Lower leg skin (tissue), 4 donors: ENCODE measurements around the gene FATE1. TPM values are rescaled to one million over a fixed set of nuclear protein-coding genes. Genes with fewer than 3 reads are reported as not detected.

Experiments used
- DNase-seq, 2 donors: peaks; one replicate each; pipeline ENCODE4 v3.0.0-alpha.2; 2019; ENCODE audit warnings: low spot score in 2 of 2
- H3K4me3 ChIP-seq: fragments of 200-600 bp; sonication (generic); 2 replicates; pipeline ENCODE4 v1.5.1; 2017; ENCODE audit warnings: mild to moderate bottlenecking, low read depth; ENCODE audit not compliant: poor library complexity, severe bottlenecking
- POLR2A ChIP-seq, 2 donors: fragments of 450-650 bp; IDR thresholded peaks; one replicate each; pipeline ENCODE4 v1.6.1; 2016 to 2017; ENCODE audit warnings: antibody characterized with exemption in 2 of 2, mild to moderate bottlenecking in 1 of 2, moderate library complexity in 1 of 2
- WGBS, 2 donors: methylation state at CpG; one replicate each; pipeline ENCODE4 v1.1.5; 2018; 5-methylcytosine and 5-hydroxymethylcytosine counted together
- intact Hi-C: fragments of 100-400 bp; cut with DNase I; formaldehyde crosslinking; loops from one replicate; pipeline ENCODE4 v1.15.0; 2023; ENCODE audit warnings: low total_unique reads
- total RNA-seq, 4 donors: library from RNA; depleted of rRNA; stranded (reverse); fragments of >200 nt; gene quantifications; one replicate each; pipeline ENCODE4 v1.1.0, GENCODE V29; 2016
- TF ChIP-seq, protein P1 (sequence below), 3 donors: fragments of 450-650 bp; IDR thresholded peaks; one replicate each; pipeline ENCODE4 v1.5.1; 2016; ENCODE audit warnings: antibody characterized with exemption in 3 of 3, mild to moderate bottlenecking in 3 of 3, moderate library complexity in 2 of 3

Gene FATE1, protein sequence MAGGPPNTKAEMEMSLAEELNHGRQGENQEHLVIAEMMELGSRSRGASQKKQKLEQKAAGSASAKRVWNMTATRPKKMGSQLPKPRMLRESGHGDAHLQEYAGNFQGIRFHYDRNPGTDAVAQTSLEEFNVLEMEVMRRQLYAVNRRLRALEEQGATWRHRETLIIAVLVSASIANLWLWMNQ
- under 1 TPM in 1 of 4 donors, not detected in 3; 0.80 TPM for total RNA-seq

DNA sequence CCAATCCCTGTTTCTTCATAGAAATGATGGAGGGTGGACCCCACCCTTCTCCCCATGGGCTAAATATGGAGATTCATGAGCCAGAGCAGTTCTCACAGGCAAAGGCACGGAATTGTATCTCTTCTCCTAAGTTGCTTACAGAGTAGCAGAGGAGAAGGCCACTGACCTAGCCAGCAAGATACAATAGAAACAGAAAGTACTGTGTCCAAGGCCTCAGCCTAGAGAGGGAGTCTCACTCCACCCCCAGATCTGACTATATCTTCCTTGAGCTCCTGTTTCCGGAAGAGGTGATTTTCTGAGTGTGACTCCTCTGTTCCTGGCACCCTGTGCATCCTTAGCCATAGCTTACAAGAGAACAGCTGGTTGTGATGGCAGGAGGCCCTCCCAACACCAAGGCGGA is at the start of gene FATE1:
FATE1 (plus strand) TSS at position 284 of the 400 bp plus-strand sequence; CDS start at position 369, 85 bp downstream.
- no peak for DNase-seq
- H3K4me3 ChIP-seq, result no peak within 1 kb of the TSS
- intact Hi-C loops, result no loop called here
- no peak for TF ChIP-seq POLR2A (IDR thresholded peaks at IDR 0.05)
- TF ChIP-seq, protein P1, sequence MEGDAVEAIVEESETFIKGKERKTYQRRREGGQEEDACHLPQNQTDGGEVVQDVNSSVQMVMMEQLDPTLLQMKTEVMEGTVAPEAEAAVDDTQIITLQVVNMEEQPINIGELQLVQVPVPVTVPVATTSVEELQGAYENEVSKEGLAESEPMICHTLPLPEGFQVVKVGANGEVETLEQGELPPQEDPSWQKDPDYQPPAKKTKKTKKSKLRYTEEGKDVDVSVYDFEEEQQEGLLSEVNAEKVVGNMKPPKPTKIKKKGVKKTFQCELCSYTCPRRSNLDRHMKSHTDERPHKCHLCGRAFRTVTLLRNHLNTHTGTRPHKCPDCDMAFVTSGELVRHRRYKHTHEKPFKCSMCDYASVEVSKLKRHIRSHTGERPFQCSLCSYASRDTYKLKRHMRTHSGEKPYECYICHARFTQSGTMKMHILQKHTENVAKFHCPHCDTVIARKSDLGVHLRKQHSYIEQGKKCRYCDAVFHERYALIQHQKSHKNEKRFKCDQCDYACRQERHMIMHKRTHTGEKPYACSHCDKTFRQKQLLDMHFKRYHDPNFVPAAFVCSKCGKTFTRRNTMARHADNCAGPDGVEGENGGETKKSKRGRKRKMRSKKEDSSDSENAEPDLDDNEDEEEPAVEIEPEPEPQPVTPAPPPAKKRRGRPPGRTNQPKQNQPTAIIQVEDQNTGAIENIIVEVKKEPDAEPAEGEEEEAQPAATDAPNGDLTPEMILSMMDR (IDR thresholded peaks at IDR 0.05), result no peak
- 45 to 48% methylated on average over 3 of the region's 3 CpGs for WGBS, 2 donors

DNA sequence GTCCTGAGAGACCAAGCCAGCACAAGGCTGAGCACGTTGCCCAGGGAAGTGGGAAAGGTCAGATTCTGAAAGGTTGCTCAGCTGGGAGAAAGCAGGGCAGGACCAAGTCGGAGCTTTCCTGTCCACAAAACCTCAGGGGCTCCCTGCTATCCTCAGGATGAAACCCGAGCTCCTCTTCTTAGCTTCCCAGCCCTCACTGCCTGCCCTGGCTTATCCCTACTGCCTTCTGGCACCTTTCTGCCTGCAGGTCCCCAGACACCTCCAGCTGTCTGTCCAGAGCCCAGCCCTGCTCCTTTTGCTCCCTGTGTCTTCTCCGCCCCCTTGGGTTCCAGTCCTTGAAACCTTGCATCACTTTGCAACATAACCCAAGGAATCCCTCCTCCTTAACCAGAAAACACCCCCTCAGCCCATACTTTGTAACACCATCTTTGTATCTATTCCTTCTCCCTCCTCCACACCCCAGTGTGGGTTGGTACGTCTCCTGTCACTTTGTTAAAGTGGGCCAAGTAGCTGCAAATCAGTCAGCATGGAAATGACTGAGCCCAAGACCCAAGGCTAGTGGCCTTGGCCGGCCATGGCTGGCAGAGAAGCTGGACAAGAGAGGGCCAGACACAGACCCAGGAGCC is 40.6 kb upstream of the FATE1 start:
- no peak overlapping the region for H3K4me3 ChIP-seq
- DNase-seq, result no peak
- WGBS, 2 donors, result 62 to 88% methylated on average over 5 to 6 of the region's 6 CpGs
- intact Hi-C loops, result no loop called here
- TF ChIP-seq POLR2A (IDR thresholded peaks at IDR 0.05), result no peak
- TF ChIP-seq, protein P1 (IDR thresholded peaks at IDR 0.05), result no peak

DNA sequence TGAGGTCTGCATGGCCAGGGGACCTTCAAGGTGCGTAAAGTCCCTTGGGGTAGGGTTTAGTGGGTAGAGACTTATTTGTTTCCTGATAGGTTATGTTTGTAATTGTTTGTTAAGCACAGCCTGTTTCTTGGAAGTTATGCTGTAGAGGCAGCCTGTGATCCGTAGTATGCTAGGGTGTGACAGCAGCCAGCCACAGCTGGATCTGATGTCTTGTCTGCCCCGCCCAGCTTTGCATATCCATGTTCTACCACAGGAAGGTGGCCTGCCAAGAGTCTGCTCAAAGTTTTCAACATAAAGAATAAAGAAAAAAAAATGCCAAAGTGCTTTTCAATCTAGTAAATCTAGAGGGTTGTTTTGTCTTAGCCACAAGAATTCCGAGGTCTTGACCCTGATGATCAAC is 39.6 kb upstream of the FATE1 start:
- WGBS, 2 donors, result 43 to 52% methylated on average over 4 of the region's 4 CpGs

DNA sequence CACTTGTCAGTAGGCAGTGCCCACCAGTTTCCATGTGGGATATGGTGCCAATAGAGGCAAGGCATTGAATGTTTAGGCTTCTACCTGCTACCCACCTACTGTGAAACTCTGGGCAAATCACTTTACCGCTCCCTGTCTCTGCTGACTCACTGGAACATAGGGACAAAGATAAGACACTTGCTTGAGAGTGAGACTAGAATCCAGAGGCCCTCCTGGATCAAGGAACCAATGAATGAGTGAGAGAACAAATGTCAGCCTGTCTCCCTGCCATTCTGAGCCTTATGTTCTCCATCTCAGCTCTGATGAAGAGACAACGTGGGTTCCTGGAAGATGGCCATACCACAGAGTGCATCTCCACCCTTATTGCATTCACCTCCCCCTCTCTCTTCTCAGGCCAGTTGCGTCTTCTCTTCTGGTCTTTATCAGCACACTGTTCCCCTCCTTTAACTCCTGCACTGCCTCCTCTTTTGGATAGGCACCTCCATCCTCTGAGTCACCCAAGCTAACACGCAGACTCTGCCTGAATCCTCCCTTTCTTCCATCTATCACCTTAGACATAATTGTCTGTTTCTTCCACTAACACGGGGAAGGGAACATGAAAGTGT is 35.9 kb upstream of the FATE1 start:
- 58 to 67% methylated on average over 5 of the region's 5 CpGs for WGBS, 2 donors
- TF ChIP-seq, protein P1 (IDR thresholded peaks at IDR 0.05), result no peak
- TF ChIP-seq POLR2A (IDR thresholded peaks at IDR 0.05), result no peak
- H3K4me3 ChIP-seq, result no peak overlapping the region
- intact Hi-C loops, result no loop called here
- no peak for DNase-seq

More for the DNA sequence above, 39.6 kb upstream of the FATE1 start:
- TF ChIP-seq, protein P1 (IDR thresholded peaks at IDR 0.05), result no peak
- no peak for TF ChIP-seq POLR2A (IDR thresholded peaks at IDR 0.05)
- H3K4me3 ChIP-seq, result no peak overlapping the region
- DNase-seq, result no peak
- intact Hi-C loops, result no loop called here

DNA sequence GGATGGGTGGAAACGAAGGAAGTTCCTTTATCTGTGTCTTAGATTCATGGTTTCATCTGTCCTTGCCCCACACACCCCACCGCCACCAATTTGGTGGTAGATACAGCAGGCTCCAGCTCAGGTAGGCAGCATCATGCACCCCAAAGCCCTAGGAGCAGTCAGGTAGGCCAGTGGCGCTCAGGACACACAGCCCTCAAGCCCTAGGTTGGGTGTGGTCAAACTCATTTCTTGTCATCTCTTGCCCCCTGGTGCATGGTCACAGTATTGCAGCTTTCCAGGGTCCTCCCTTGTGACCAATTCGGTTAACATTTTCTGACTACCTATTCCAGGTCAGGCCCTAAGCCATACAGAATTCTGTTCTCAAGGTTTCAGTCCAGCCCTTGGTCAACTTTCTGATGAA is 35.0 kb upstream of the FATE1 start:
- 52 to 54% methylated on average over 4 of the region's 4 CpGs for WGBS, 2 donors
- no peak overlapping the region for H3K4me3 ChIP-seq
- DNase-seq, result no peak
- TF ChIP-seq, protein P1 (IDR thresholded peaks at IDR 0.05), result peak in 1 of 3 donors; percentile 30
- no peak for TF ChIP-seq POLR2A (IDR thresholded peaks at IDR 0.05)
- intact Hi-C loops, result no loop called here
